ENCODE results near the gene CDKN1A.

GRCh38 chr6:36700071-36700812 lies 21.7 kb downstream of the CDKN1A start:
- TF ChIP-seq POLR2A (IDR thresholded peaks at IDR 0.05) (no peak), CTCF (IDR thresholded peaks at IDR 0.05) (no peak)

Measured in lower leg skin (tissue), 3 donors.